SIG-M5 treated with dmso at 0.1 percent for 504 hours (cell line): Measurements from ENCODE around the gene IL6.
"Not testable (repeated sequence)": the region's sequence is repeated elsewhere in the genome, so short reads cannot be mapped to it uniquely, and the experiment has no call there.

Experiments used
- DNase-seq: peaks from one replicate; lab custom pipeline; 2025; ENCODE audit not compliant: unreplicated experiment; lab: John Stamatoyannopoulos, UW

The IL6 gene

DNA sequence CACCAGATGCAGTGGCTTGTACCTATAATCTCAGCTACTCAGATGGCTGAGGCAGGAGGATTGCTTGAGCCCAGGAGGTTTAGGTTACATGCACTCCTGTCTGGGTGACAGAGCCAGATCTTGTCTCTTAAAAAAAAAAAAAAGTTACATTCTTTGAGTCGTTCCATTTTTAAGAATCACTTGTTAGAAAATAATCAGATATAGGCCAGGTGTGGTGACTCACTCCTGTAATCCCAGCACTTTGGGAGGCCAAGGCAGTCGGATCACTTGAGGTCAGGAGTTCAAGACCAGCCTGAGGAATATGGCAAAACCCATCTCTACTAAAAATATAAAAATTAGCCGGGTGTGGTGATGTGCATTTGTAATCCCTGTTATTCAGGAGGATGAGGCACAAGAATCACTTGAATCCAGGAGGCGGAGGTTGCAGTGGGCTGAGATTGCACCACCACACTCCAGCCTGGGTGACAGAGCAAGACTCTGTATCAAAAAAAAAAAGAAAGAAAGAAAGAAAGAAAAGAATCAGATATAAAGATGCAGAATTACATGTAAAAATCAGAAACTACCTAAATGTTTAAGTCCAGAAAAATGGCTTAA, 52.8 kb downstream of the IL6 start:
- not testable (repeated sequence) for DNase-seq

DNA sequence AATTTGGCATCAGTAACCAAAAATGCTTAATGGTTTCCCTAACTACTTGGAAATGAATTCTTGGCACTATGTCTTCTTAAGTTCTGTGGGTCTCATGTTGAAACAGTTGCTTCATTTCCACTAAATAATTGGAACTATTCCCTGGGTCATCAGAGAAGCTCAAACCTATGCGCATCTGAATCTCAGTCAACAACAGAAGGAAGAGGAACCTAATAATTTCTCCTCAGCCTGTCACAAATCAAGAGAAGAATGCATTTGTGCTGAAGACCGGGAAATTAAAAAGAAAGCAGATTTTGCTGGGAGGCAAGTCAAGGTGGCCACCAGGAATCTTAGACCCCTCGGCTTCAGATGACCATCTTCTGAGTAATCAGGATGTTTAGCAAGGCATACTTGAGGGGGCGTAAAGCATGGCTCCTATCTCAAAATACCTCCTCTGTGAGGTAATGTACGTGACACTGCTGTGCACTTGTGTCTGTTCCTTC, 54.3 kb downstream of the IL6 start:
- no peak for DNase-seq
